SW480 (cell line): Measurements from ENCODE around the gene IVD.

Experiments
- DNase-seq: peaks from one replicate; pipeline ENCODE4 v3.0.0-alpha.2; 2016; ENCODE audit warnings: low spot score

Gene IVD

DNA sequence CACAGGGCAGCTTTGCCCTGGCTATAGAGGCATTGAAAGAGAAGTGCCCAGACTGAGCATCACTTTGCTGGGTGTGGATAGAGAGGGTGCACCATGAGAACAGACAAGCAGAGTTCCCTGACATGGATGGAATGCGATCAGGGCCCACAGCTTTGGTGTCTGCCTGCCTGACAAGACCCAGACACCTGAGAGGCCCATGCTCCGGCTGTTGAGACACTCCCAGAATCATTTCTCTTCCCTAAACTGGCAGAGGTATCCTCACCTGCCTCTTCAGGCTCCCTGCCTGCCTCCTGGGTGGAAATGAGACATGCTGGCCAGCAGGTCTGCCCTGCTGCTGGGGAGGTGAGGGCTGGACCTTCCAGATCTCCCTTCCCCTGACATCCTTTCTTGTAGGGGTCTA lies 54.8 kb downstream of the IVD start:
- no peak for DNase-seq

DNA sequence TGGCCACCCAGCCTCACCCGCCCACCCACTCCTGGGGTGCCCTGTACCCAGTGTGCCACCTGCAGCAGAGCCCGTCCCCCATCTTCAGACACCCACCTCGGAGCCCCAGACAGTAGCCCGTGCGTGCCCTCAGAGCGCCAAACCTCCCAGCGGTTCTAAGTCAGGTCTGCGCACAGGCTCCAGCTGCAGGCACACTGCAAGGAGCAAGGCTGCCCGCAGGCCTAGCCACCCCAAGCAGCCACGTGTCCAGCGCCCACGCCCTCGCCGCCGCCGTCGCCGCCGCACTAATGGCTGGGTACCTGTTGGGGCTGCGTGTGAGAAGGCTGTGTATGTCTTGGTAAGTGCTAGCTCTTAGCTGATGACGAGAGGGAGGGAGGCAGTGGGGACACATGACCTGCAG lies 56.4 kb downstream of the IVD start:
- no peak for DNase-seq

DNA sequence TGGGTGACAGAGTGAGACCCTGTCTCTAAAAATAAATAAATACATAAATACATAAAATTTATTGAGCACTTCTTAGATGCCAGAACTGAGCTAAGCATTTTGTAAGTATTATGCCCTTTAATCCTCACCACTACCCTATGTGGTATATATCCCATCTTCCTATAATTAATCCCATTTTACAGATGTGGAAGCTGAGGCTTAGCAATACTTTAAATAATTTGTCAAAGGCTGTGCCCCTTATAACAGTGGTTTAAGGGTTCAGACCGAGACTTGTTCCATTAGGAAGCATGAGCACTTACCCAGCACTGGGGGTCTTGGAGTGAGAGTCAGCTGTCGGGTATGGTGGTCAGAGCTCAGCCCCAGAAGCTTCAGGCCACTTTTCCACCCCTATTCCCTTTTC lies 57.7 kb downstream of the IVD start:
- DNase-seq, result no peak

DNA sequence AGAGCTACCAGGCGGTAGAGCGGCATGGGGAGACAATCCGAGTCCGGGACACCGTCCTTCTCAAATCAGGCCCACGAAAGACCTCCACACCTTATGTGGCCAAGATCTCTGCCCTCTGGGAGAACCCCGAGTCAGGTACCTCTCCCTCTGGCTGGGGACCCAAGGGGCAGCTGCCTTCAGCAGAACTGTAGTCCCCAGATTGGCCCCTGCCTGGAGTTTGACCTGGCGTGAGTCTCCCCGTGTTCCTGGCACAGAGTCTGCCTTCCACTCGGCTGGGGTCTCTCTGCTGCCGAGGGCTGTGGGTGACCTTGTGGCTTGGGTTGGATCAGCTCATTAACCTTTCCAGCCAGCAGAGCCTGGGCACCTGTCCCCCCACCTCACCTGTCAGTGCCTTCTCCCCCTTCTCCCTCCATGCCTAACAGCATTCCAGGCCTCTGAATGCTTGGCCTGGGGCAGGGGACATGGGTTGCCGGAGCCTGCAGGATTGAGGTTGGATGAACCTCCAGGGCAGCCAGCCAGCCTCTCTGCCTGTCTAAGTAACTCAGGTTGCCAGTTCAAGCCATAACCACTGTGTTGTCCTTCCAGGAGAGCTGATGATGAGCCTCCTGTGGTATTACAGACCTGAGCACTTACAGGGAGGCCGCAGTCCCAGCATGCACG lies 58.4 kb downstream of the IVD start:
- DNase-seq, result no peak

DNA sequence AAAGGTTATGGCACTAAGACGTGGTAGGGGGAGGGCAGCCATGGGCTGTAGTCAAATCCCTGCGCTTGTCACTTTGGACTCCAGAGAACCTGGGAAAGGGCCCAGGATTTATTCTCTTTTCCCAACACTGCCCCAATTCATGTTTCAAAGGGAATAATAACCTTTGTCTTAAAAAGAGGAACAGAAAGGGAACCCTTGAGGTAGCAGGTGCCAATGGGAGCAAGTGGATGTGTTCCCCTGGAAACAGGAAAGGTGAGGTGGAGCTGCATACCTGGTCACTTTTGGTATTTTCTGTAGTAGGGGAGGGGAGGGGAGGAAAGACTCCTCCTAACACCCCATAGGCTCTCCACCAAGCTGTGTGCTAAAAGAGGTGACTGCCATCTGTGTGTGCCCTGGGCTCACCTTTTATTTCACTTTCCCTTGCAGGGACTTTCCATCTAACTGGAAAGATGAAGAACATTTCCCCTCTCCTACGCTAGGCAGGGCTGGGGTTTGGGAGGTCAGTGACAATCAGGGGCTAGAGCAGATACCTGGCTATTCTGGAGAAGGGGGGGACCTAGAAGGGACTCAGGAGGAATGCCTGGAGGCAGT lies 59.1 kb downstream of the IVD start:
- DNase-seq, result no peak

DNA sequence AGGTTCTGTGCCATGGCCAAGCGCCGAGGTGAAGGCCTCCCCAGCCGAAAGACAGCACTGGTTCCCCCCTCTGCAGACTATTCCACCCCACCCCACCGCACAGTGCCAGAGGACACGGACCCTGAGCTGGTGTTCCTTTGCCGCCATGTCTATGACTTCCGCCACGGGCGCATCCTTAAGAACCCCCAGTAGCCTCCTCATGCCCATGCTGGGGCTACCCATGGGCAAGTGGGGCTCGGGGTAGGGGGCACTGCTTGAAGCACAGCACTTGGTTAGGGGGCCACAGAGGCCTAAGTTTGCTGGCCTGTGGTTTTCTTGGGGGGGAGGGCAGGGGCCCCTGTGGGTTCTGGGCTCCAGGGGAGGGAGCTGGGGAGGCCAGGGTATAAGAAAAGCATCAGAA lies 60.3 kb downstream of the IVD start:
- DNase-seq, result no peak

DNA sequence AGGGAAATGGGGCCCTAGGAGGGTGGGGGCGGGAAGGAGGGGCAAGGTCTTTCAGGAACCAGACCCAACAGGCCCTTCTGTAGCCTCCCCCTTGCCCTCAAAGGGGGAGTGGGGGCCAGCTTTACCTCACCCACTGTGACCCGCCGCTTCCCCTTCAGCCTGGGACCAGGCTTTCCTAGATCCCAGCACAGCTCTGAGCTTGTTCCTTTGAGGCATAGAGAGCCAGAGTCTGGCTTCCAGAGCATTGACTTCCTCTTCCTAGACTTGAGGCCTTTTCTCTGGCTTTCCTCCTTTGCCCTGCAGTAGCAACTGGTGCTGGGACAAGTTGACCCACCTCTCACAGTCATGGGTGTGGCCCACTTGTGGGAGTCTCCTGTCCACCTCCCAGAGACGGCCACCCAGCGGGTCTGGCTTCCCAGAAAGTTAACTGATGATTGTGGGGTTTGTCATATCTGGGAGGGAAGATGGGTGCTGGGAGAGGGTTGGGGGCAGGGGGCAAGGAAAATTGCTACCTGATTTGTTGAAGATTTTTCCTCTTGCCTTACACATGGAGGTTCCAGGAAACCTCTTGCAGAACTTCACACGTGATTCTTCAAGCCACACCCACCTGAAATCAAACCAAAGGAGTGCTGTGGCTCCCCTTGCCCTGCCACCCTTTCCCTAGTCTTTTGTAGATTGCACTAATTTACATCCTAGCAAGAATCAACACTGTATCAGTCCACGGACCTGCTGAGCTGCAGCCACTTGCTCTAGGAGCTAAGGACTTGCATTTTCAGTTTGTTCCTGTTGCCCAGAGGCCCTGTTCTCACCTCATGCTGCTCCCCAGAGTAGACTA lies 61.0 kb downstream of the IVD start:
- DNase-seq, result no peak

DNA sequence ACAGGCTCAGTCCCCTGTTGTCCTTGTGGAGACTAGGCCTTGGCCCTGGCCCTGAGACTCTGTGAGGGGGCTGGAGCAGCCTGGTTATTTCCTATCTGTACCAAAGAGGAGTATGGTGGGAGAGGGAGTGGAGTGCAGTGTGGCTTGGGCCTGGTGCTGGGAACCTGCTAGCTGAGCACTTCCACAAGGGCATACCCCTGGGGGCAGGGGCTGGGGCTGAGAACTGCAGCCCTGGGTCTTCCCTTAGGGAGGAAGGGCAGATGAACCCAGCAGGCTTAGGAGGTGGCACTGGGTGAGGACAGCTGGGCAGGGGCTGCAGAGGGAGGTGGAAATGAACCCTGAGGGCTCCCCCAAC lies 61.6 kb downstream of the IVD start:
- DNase-seq, result no peak

DNA sequence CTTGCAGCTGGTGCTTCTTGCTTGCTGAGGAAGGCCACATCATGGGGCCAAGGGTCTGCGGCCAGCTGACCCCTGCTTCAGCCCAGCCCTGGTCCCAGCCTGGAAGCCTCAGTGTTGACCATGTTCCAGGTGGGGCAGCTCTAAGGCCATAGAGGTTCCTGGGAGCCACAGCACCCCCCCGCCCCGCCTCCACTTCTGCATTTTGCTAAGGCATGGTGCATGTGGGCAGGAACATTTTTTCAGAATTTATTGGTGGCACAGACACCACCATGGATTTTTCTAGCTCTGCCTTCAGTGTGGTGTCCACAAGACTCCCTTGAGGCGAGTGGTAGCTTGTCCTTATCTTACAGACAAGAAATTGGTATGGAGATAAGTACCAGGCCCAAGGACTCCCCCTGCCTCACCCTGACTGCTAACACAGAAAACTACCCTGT lies 63.3 kb downstream of the IVD start:
- no peak for DNase-seq

DNA sequence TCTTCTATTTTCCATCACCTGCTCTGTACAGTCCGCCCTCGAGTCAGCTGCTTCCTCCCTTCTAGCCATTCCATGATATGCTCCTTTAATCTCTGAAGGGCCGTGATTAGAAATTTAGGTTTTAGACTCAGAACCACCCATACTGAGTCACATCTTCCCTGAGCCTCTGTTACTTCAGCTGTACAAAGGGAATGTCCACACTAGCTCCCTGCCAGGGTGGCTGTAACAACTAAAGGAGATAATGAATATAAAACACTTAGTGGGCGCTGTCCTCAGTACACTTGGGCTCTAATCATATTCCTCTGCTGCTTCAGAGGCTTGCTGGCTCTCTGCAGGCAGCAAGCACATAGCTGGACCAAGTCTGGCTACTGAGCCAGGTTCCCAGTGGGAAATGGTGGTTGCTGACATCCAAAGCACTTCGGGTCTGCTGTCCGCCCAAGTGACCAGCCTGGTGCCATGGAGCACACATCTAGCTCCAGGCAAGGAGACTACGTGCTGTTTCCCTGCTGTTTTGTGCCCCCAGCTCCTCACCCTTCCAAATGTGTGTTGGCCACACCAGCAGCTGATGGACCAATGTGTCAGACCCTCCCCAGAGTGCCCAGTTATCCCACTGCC lies 64.3 kb downstream of the IVD start:
- DNase-seq, result no peak

DNA sequence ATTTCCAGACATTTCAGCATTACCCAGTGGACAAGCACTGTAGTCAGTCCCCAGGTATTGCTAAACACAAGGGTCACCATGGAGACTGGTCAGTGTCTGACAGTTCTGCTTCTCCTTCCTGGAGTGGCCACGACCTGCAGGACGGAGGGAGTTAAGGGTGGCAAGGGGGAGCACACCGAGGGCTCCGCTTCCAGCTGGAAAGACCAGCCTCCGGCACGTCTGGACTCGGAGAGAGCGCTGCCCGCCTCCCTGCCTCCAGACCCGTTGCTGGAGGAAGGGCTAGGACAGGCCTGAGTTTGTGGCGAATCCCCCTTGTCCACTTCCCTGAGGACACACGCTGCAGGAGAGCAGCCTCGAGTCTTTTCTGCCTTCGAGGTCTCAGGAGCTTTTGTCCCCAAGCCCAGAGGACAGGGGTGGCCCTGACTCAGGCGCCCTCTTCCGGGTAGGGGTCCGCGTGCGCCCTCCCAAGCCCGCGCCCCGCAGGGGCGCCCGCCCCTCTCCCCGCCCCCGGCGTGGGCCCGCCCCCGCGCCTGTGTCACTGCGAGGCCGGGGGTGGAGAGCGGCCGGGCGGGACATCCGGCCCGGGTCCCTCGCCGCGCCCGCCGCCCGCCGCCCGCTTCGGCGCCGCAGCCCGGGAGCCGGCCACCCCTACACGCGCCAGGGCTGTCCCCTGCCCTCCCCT lies 65.0 kb downstream of the IVD start, which contains the start of gene CHST14:
Gene CHST14 (plus strand): TSS at position 562 of the 682 bp plus-strand sequence. CDS start 230 bp downstream, outside the sequence.
- DNase-seq, result peak; percentile 42
